HG03108 (cell line): ENCODE results near the gene TTC21B.
A peak's percentile ranks its signal among the peaks of the same experiment; 100 is the strongest.

Source experiments
- ATAC-seq: cut with Tn5 transposase; IDR thresholded peaks from one replicate; pipeline ENCODE4 v1.9.1; 2021; ENCODE audit warnings: moderate library complexity; ENCODE audit not compliant: unreplicated experiment

The TTC21B gene

DNA sequence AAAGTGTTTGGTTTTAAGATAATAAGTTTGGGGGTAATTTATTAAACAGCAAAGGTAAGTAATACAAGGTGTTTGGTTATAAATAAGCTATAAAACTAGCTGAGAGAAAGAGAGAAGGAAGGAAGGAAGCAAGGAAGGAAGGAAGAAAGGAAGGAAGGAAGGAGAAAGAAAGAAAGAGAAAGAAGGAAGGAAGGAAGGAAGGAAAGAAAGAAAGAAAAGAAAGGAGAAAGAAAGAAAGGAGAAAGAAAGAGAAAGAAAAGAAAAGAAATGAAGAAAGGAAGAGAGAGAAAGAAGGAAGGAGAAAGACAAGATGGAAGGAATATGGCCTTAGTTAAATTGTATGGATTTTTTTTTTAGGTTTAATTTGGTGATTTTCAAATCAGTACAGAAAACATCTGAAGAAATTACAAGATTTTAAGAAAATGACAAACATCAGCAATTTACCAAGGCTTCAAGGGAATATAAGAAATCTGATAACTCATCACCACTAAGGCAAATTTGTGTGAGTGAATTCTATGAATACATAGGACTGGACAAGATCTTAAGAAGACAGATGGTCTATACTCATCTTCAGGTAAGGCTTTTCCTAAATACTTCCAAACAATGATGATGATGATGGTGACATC lies 113.1 kb downstream of the TTC21B start:
- ATAC-seq = no peak

DNA sequence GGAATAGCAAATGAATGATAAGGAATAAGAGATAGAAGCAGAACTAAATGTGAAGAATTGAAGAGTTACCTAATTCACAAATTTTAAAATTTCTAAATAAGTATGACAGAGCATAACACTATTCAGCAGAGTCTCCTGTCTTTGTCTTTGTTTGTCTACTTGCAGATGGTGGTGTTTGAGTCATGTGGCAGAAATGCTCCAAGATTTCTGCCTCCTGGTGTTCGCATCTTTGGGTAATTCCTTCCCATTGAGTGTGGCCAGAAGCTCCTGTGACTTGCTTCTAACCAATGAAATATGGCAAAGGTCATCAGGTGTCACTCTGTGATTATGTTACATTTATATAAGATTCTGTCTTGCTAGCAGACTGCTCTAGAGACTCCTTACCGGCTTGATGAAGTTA lies 114.0 kb downstream of the TTC21B start:
- no peak for ATAC-seq

DNA sequence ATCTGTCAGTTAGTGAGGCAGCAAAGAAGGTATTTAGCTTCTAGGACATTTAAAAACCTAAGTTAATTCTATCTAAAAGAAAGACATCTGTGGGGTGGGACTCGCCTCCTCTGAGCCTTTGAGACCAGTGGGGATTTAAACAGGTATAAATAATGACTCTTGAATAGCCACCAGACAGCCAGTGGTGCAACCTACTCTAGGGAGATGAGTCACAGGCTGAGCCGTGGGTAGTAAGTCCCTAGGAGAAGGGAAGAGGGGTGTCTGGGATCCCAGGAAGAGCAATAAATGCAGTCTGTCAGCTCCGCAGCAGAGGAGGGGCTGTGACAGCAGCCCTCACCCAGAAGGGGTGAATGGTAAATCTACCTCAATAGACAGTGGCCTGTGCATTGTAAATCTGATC lies 116.5 kb downstream of the TTC21B start:
- ATAC-seq = no peak

DNA sequence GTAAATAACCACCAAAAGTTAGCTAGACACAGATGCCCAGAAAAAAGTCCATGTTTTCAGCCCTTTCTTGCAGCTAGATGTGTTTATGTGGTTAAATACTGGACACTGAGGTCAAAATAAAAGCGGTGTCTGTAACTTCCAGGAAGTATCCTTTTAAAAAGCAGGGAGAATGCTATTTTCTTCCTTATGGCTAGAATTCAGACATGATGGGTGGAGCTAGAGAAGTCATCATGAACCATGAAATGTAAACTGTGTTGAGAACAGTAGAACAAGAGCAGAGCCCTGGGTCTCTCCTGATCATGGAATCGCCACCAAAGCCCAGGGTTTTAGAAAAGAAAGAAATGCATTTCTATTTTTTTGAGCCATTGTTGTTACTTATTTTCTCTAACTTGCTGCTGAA lies 118.2 kb downstream of the TTC21B start:
- ATAC-seq = no peak

DNA sequence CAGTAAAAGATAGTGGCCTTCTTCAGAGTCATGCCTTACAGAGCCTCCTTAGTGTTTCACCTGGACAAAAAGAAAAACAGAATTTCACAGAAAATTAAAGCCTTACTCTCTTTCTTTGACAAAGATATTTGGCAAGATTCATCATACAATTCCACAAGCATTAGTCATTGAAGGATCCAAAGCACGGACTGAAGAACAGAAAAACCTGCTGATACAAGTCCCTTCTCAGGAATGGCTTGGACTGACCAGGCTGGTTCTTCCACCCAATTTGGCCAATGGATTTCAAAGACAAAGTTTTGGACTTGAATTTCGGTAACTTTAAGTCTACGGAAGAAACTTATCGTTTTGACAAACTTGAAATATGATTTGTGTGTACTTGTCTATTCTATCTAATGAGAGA lies 120.4 kb downstream of the TTC21B start:
- no peak for ATAC-seq

DNA sequence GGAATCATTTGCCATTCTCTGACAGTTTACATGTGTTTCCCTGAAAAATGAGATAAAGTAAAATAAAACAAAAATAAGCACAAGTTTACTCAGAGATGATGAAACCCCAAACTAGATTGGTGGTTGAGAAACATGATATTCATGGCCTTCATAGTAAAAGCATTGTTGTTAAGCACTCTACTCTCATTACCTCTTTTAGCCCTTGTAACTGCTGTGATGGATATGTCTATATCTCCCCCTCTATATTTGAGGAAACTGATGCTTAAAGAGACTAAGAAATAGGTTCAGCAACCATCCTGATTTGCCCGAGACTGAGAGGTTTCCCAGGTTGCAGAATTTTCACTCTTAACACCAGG lies 125.7 kb downstream of the TTC21B start:
- no peak for ATAC-seq

DNA sequence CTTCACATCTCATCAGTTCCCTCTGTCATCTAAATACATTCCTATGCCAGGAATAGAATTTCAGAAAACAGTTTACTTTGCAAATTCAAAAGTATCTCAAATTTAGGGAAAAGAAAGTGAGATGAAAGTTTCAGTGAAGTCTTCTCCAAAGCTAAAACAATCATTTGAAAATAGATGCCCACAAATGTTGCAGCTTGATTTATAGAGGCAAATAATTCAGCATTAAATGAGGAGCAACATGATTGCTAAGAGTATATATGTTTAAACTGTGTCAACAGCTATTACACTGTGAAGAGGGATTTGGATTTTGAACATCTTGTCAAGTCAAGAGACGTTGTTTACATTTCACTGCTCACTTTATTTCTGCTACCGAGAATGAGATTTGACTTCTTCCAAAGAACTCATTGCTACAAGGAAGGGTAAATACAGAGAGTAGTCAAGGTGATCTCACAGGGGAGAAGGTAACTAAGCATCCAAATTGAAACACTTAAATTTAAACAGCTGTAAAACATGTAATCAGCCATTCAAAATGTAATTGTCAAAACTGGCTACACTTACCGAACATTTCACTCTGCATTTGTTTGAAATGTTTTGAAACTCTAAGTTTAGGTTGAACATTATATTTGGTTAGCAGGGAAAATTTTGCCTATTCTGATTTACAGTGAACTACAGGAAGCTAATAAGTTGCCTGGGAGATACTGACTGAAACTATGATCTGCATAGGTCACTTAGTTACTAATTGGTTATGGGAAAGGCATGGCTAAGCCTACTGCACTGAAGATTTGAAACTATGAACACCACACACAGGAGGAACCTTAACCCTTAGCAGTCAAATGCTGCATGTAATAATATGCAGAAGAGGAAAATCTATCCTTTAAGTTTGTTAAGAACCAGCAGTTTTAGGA lies 126.3 kb downstream of the TTC21B start:
- ATAC-seq = peak; percentile 66

DNA sequence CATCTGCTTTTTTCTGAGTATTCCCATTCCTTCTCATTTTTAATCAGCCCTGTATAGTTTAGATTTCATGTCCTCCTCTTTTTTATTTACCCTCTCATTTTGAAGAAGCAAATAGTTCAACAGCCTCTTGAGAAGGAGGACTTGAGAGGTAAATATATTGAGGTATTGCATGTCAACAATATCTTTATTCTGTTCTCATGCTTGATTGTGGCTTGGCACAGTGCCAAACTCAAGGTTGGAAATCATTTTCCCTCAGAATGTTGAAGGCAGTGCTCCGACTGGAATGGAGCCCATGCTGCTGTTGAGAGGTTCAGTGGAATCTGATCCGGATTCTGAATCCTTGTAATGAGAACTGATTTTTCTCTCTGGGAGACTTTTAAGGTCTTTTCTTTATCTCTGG lies 128.5 kb downstream of the TTC21B start:
- no peak for ATAC-seq
